HG02642 (cell line): ENCODE results near the gene TMEM156.

Source experiments
- ATAC-seq: cut with Tn5 transposase; IDR thresholded peaks from one replicate; pipeline ENCODE4 v1.9.1; 2021; ENCODE audit warnings: mild to moderate bottlenecking; ENCODE audit not compliant: unreplicated experiment, poor library complexity

TMEM156 gene, protein sequence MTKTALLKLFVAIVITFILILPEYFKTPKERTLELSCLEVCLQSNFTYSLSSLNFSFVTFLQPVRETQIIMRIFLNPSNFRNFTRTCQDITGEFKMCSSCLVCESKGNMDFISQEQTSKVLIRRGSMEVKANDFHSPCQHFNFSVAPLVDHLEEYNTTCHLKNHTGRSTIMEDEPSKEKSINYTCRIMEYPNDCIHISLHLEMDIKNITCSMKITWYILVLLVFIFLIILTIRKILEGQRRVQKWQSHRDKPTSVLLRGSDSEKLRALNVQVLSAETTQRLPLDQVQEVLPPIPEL

DNA sequence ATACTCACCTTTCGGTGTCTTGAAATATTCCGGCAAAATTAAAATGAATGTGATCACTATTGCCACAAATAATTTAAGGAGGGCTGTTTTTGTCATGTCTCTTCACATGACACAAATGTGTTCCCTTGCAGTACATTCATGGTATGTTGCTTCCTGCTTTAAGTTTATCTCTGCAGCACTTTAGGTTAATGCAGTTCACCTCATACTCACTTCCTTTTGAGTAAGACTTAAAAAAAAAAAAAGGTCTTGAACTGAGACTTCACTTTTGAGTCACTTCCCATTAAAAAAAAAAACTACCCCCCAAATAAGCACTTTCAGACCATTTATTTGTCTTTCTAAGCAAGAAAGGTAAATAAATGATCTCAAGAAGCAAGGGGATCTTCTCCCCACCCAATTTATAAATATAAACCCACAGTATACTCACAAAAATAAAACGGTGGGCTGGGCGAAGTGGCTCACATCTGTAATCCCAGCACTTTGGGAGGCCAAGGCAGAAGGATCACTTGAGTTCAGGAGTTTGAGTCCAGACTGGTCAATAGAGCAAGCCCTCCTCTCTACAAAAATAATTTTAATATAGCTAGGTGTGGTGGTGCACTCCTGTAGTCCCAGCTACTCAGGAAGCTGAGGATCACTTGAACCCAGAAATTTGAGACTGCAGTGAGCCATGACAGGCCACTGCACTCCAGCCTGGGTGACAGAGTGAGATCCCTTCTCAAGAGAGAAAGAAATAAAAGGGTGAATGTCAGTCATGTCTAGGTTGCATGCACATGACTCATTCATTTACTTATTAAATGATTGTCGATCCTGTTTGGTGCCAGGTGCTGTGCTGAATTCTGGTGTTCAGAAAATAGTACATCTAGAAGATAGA, at the start of gene TMEM156:
Gene TMEM156 (minus strand): TSS at position 192 of the 868 bp plus-strand sequence. CDS start 96 bp downstream, at position 96.
- peak; percentile 62 for ATAC-seq

DNA sequence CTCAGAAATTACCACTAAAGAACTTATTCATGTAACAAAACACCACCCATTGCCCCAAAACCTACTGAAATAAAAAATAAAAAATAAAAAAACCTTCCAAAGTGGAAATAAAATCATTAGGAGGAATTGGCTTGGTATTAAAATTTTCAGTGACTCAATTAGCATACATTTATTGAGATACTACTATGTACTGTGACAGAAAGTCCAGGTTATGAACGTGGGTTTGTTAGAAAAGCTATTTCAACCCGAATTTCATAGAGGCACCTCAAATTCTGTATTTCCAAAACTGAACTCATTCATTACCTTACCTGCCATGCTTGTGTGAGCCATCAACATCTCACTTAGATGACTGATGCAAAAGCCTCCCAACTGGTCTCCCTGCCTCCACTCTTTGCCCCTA, 46.6 kb upstream of the TMEM156 start:
- ATAC-seq, result no peak

DNA sequence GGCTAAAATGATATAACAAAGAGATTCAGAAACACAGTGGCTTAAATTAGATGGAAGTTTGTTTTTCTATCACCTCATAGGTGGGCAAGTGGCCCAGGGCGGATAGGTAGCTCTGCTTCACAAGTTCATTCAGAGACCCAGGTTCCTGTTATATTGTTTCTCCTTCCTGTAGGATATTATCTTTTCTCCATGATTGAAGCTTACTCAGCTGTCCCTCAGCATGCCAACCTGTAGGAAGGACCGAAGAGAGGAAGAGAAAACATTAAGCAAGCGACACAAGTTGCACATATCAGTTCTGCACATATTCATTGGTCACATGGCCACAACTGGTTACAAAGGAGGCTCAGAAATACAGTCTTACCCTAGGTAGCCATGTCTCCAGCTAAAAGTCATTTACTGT, 36.7 kb upstream of the TMEM156 start:
- ATAC-seq, result no peak

DNA sequence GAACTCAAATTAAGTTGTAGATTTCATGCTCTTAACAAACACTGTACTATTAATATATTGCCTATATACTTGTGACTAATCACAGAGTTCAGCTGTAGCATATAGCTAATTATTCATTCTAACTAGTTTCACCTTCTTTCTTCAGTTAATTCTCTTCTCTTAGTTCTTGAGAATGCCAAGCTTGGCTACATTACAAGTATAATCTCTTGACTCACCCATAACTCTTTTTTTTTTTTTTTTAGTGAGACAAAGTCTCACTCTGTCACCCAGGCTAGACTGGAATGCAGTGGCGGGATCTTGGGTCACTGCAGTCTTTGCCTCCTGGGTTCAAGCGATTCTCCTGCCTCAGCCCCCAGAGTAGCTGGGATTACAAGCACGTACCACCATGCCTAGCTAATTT, 35.2 kb upstream of the TMEM156 start:
- no peak for ATAC-seq

DNA sequence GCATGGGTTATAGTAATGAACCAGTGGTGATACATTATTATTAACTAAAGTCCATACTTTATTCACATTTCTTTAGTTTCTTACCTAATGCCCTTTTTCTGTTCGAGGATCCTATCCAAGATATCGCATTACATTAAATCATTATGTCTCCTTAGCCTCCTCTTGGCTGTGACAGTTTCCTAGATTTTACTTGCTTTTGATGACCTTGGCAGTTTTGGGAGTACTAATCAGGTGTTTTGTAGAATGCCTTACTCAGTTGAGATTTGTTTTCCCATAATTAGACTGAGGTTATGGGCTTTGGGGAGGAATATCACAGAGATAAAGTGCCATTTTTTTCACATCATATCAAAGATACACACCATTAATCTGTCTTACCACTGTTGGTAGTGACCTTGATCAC, 34.8 kb upstream of the TMEM156 start:
- no peak for ATAC-seq

DNA sequence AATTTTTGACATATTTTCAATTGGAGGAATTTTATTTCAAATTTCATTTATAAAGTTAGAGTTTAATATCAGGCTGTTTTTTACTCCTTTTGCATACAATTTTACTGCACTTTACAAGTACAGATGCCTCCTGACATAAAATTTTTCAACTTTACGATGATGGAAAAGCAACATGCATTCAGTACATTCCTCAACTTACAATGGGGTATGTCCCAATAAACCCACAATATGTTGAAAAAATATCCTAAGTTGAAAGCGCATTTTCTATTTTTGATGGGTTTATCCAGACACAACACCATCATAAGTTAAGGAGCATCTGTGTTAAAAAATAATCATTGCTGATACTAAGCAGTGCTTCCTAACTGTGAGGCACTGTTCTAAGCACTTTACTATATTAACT, 34.2 kb upstream of the TMEM156 start:
- ATAC-seq, result no peak

DNA sequence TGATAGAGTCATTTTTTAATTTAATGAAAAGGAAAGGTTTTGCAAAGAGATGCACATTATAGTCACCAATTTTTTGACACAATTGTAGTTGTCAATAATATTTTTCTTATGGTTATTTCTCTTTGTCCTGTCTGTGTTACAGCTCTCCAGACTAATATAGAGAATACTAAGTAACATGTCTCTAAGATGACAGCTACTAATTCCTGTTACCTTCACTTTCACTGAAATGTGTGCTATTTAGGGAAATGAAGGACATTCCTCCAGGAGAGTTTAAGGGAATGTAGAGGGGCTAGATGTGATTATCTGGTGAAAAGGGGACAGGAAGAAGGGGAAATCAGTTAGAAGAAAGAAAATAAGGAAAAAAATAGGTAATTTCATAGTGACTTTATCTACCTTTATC, 31.2 kb upstream of the TMEM156 start:
- no peak for ATAC-seq

DNA sequence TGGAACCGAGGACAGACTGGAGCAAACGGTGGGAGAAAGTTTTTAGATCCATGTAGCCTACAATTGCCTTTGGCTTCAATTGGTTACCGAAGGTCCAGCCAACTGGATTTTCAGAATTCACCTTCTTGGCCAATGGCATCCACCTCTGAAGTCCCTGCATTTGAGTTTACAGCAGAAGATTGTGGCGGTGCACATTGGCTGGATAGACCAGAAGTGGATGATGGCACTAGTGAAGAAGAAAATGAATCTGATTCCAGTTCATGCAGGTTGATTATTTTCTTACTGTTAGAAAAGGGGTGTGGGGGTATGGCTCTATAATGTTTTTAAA, 30.5 kb upstream of the TMEM156 start:
- ATAC-seq, result no peak

DNA sequence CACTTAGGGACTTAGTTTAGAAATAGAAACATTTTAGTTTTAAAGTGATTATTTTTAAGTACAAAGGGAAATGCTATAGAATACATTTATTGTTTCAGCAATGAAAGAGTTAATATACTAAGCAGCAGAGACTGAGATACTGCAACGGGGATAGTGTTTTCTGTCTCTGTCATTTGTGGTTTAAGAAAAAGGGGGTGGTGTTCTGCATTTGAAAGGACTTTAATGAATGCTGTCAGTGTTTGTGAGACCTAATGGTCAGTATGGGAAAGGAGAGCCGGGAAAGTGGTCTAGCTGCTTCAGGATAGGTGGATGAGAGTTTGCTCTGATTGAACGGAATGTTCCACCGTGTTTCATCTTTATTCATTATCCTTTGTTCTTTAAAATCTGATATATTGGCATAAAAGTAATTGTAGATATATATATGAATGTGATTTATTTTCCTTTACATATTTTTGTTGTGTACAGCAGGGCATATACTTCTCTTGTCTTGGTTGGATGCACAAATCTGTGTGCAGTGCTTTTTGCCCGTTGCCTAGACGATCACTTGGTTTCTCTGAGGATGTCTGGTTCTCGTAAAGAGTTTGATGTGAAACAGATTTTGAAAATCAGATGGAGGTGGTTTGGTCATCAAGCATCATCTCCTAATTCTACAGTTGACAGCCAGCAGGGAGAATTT, 30.0 kb upstream of the TMEM156 start, which contains the start of gene KLHL5:
Gene KLHL5 (plus strand): TSS at position 139 of the 676 bp plus-strand sequence. CDS start 421 bp downstream, at position 560.
- no peak for ATAC-seq

DNA sequence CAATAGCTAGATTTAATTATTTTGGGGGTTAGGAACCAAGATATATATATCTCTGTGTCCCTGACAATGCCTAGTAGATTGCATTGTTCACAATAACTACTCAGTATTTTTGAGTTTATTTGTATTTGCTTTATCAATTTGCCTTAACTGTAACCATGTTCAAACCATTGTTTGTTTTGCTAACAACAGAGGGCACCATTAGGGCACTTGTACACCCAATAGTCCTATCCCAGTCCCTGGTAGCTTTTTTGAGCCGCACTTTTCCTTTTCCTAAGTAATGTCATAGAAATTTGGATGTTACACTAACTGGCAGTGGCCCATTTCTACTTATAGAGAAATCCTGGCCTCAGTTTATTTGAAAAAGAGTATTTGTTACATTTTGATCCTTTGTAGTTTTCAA, 29.2 kb upstream of the TMEM156 start:
- no peak for ATAC-seq

DNA sequence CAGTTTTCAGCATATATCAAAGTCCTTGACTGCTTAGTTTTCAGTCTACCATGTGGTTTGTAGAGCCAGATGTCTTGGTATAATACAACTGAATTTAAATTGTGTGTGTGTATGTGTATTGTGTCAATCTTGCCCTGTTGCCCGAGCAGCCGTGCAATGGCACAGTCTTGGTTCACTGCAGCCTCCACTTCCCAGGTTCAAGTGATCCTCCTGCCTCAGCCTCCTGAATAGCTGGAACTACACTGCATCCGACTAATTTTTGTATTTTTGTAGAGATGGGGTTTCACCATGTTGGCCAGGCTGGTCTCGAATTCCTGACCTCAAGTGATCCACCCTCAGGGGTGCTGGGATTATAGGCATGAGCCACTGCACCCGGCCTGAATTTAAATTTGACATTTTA, 23.8 kb upstream of the TMEM156 start:
- ATAC-seq, result no peak

DNA sequence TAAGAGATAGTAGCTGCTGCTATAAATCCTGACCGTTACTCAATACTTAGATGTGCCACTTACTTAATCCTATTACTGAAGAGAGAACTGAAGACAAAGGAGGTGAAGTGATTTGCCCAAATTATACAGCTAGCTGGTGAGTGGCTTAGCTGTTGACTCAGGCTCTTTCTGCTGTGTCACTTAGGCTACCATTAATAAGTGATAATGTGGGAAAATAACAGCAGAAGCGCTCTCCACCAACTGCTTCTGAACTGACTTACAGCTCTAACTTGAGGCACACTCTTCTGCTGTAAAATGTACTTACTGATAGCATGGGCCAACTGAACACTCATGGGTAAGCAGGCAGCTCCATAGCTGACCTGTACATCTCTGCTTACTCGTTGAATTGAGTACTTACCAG, 22.3 kb upstream of the TMEM156 start:
- ATAC-seq, result no peak

DNA sequence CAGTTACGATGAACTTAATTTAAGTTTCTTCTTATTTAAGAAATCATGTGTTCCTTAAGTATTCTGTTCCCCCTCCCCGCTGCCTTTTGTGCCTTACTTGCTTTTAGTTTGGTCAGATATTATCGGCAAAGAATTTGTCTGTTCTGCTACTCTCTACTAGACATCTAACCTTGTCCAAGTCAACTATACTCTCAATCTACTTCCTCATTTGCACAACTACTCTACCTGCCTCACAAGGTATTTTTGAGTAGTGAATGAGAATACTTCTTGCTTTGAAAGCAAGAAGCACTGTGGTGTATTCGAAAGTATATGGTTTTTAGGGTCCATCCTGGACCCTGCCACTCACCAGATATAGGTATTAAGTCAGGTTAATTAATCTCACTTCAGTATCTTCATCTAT, 21.8 kb upstream of the TMEM156 start:
- no peak for ATAC-seq

DNA sequence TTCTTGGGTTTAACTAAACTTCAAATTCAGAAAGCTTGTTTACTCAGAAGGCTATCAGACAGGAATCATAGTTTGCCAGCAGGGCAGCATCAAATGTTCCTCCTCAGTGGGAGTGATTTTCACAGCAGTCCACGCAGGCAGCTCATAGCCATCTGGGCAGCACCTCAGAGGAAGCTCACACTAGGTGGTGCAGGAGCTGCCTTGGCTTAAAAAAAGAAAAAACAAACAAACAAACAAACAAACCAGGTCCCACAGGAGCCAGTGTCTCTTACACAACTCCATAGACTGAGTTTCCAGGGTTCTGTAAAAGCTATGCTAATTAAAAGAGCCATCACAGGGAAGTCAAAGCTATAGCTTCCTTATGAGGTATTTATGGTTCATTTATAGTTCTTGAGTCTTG, 19.3 kb upstream of the TMEM156 start:
- ATAC-seq, result no peak

DNA sequence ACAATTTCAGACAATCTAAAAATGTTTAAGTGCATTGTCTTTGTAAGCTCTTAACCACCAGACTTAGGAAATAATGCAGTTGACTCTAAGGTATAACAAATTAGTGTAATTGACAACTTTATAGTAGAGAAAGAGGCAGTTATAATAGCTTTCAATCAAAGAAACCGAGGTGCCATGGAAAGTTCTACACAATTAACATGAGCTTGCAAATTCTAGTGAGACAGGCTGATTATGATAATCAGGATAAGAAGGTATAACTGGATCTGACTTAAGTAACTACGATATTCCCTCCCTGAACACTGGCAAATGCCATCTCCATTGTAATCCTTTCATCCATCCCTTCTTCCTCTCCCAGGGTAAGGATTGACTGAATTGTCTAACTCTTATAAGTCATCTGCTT, 18.4 kb upstream of the TMEM156 start:
- ATAC-seq, result no peak

DNA sequence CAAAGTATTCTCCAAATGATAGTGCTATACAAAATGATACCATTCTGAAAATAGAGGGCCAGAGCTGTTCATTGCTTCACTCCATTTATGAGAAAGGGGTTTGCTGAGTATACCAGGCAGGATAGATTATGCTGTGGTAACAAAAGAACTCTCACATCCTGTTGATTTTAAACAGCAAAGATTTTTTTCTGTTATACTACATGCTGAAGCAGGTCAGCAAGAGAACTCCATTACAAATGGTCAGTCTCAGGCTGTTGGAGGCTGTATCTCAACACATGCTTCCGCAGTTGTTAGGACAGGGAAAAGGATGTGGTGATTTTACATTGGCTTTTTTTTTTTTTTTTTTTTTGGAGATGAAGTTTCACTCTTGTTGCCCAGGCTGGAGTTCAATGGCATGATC, 16.1 kb upstream of the TMEM156 start:
- ATAC-seq, result no peak

DNA sequence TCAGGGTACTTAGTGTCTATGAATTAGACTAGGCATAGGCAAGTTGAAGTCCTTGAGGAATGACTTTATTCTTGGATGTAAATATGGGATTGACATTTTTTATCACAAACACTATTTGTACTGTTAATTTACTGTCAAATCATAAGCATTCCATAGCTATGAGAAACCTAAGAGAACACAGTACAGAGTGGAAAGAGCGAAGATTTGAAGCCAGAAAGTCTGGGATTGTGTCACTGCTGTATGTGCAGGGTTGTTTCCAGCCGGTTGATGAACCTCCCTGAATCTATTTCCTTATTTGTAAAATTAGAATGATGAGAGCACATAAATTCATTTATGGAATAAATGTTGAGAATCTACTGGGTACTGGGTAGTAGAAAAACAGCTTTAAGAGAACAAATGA, 15.5 kb upstream of the TMEM156 start:
- ATAC-seq, result no peak

DNA sequence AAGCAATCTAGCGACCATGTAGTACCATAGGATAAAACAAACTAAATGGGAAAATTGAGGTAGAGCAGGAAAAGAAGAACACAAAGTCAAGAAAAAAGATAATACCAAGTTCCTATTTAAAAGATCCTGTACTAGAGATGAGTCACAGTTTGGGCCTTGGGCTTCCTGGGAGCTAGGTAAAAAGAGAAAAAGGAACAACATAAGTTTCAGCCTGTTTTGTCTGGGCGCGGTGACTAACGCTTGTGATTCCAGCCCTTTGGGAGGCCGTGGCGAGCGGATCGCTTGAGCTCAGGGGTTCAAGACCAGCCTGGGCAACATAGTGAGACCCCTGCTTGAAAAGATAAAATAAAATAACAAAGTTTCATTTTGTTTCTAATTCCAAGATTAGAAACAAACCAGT, 14.0 kb upstream of the TMEM156 start:
- no peak for ATAC-seq

DNA sequence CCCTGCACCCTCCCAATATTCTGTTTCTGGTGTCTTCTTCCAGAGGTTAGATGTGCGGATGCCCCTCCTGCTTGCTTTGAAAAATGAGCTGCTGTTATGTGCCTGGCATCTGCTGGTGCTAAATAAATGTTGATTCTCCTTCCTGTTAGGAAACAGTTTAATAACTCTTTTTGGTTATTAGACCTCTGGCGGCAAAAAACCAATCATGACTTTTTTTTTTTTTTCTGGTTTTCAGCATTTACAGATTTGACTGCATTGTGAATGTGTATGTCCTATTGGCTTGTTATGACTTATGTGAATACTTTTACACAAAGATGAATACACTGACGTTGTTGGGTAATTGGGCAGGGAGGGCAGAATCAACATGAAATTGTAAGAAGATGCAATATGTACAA, 13.6 kb upstream of the TMEM156 start:
- no peak for ATAC-seq

DNA sequence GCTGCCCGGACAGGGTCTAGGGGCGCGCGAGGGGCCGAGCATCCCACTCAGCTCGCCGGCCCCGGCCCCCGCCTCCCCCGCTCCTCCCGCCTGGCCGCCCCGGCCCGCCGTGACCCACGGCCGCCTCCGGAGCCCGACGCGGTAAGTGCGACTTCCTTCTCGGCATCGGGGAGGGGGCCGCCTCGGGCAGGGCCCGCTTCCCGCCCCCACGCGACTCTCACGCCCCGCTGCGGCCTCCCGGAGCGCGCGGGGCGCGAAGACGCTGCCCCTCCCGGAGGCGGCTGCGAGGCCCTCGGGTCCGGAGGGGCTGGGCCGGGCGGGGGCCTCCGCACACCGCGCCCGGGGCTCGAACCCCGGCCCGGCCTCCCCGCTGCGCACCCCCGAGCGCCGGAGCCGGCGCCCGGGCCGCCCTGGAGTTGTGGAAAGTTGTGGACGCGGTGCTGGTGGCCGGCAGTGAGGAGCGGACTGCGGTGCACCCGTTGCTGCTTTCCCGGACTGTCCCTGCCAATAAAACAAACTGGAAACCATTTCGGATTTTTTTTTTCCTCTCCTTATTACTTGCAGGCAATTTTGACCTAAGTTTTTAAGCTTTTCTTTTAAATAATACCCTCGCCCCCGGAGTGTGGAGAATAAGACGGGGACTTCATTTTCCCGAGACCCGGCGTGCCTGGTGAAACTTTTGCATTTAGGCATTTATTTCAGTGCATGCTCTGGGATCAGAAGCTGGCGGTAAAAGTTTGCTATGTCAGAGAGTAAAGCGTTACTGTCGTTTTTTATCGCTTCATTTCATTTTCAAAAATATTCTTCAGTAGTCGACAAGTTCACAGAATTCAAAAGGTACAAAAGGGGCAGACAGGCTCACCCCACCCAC, 13.0 kb upstream of the TMEM156 start:
- ATAC-seq, result peak; percentile 41
